GM12891 (cell line): ENCODE data around the gene SETBP1.

ENCODE experiments used
- POLR2A ChIP-seq: IDR thresholded peaks from 2 replicates; pipeline ENCODE4 v1.6.1; 2011; ENCODE audit warnings: low read depth, low read length, control low read depth
- POLR2AphosphoS5 ChIP-seq: IDR thresholded peaks from 2 replicates; pipeline ENCODE4 v1.6.1; 2011; ENCODE audit warnings: low read depth, low read length, control low read depth
- TAF1 ChIP-seq: IDR thresholded peaks from 2 replicates; pipeline ENCODE4 v1.6.1; 2011; ENCODE audit warnings: low read depth, low read length, control low read depth

DNA sequence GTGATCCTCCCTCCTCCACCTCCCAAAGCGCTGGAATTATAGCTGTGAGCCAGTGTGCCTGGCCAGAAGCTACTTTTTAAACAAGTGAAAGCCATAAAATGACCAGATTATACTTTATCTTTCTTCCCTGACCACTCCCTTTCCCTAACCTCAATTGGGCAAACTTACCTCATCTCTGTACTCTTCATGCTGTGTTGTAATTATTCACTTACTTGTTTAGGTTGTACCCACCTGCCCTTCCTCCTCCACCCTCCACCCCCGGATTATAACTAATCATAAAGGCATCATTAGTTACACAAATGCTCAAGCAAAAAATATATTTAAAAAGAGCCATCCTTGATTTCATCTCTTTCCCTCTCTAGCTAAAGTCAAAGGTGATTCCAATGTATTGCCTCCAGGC, 279.9 kb downstream of the SETBP1 start:
- TF ChIP-seq POLR2A, result no peak
- TF ChIP-seq TAF1, result no peak
- no peak for TF ChIP-seq POLR2AphosphoS5
